Ovary (tissue), 3 donors: ENCODE data around the gene CSE1L.

ENCODE experiments used
- CTCF ChIP-seq, 3 donors: fragments of 450-650 bp in 2 of 3; fragments of 200-600 bp in 1 of 3; IDR thresholded peaks; one replicate each; pipeline versions ENCODE4 v1.5.1 to v1.8.0; 2016 to 2022; ENCODE audit warnings: antibody characterized with exemption in 3 of 3, mild to moderate bottlenecking in 1 of 3
- POLR2A ChIP-seq: fragments of 450-650 bp; IDR thresholded peaks from one replicate; pipeline ENCODE4 v1.6.1; 2017; ENCODE audit warnings: antibody characterized with exemption, mild to moderate bottlenecking, moderate library complexity
- donor health status: DM: no; HTN: no; CAD: no.

- no peak for TF ChIP-seq CTCF (IDR thresholded peaks at IDR 0.05)
- no peak for TF ChIP-seq POLR2A
These were observed 39.6 kb upstream of the CSE1L start for GRCh38 chr20:49006446-49006980.
